ENCODE results near the gene EIF2AK3.
"Not testable (repeated sequence)": the region's sequence is repeated elsewhere in the genome, so short reads cannot be mapped to it uniquely, and the experiment has no call there.

Gene EIF2AK3

GRCh38 chr2:88591698-88592097 is 35.6 kb downstream of the EIF2AK3 start:
- no peak for DNase-seq

- peak; percentile 81 for DNase-seq
Measured at GRCh38 chr2:88590998-88591613, 36.2 kb downstream of the EIF2AK3 start.

- no peak for DNase-seq
Measured at GRCh38 chr2:88585969-88586368, 41.3 kb downstream of the EIF2AK3 start.

GRCh38 chr2:88582030-88582429 is 45.2 kb downstream of the EIF2AK3 start:
- no peak for DNase-seq

- DNase-seq = peak; percentile 16
Measured at GRCh38 chr2:88580088-88580487, 47.2 kb downstream of the EIF2AK3 start.

GRCh38 chr2:88575630-88576029 is 51.6 kb downstream of the EIF2AK3 start:
- no peak for DNase-seq

- DNase-seq = no peak
Measured at GRCh38 chr2:88575051-88575450, 52.2 kb downstream of the EIF2AK3 start.

- DNase-seq = no peak
Measured at GRCh38 chr2:88574445-88574844, 52.8 kb downstream of the EIF2AK3 start.

GRCh38 chr2:88568179-88568578 is 59.1 kb downstream of the EIF2AK3 start:
- no peak for DNase-seq

- no peak for DNase-seq
Measured at GRCh38 chr2:88564402-88564801, 62.9 kb downstream of the EIF2AK3 start.

GRCh38 chr2:88563129-88563528 is 64.1 kb downstream of the EIF2AK3 start:
- DNase-seq = no peak

GRCh38 chr2:88561646-88562388 is 65.4 kb downstream of the EIF2AK3 start:
- DNase-seq = no peak

- no peak for DNase-seq
Measured at GRCh38 chr2:88560619-88561307, 66.5 kb downstream of the EIF2AK3 start.

- DNase-seq = no peak
Measured at GRCh38 chr2:88557290-88557689, 70.0 kb downstream of the EIF2AK3 start.

- no peak for DNase-seq
Measured at GRCh38 chr2:88556026-88556425, 71.2 kb downstream of the EIF2AK3 start.

- DNase-seq = peak; percentile 25
Measured at GRCh38 chr2:88554189-88554588, 73.1 kb downstream of the EIF2AK3 start.

- DNase-seq = peak; percentile 23
Measured at GRCh38 chr2:88549616-88550292, 77.5 kb downstream of the EIF2AK3 start.

GRCh38 chr2:88546291-88546690 is 81.0 kb downstream of the EIF2AK3 start:
- not testable (repeated sequence) for DNase-seq

GRCh38 chr2:88545118-88545517 is 82.1 kb downstream of the EIF2AK3 start:
- DNase-seq = peak; percentile 79

- no peak for DNase-seq
Measured at GRCh38 chr2:88543541-88544057, 83.7 kb downstream of the EIF2AK3 start.

GRCh38 chr2:88542668-88543067 is 84.6 kb downstream of the EIF2AK3 start:
- no peak for DNase-seq

- DNase-seq = no peak
Measured at GRCh38 chr2:88540346-88540745, 86.9 kb downstream of the EIF2AK3 start.

GRCh38 chr2:88538362-88538917 is 88.8 kb downstream of the EIF2AK3 start:
- no peak for DNase-seq
